B cell (primary cell): ENCODE data around the gene RGS17. TPM values are rescaled to one million over a fixed set of nuclear protein-coding genes. Genes with fewer than 3 reads are reported as not detected.

Experiments
- ATAC-seq: fragments of 200-7000 bp; cut with Tn5 transposase; one replicate; pipeline ENCODE4 v1.10.0; 2021; ENCODE audit warnings: low read depth, mild to moderate bottlenecking, moderate number of reproducible peaks, moderate library complexity
- CTCF ChIA-PET: fragments of 350-600 bp; sonication (Branson Sonifier 250); formaldehyde crosslinking; loops from one replicate; lab custom pipeline; 2021; ENCODE audit warnings: antibody characterized with exemption, inconsistent platforms; lab: Charles Lee
- POLR2A ChIA-PET: fragments of 350-600 bp; sonication (Branson Sonifier 250); formaldehyde crosslinking; loops from one replicate; lab custom pipeline; 2021; ENCODE audit warnings: antibody characterized with exemption; lab: Charles Lee
- DNase-seq: peaks from one replicate; pipeline ENCODE4 v3.0.0; 2013
- H2AFZ ChIP-seq: 2 replicates; pipeline ENCODE4 v1.6.1; 2012; ENCODE audit warnings: mild to moderate bottlenecking, low read depth, low read length; ENCODE audit not compliant: insufficient read depth, poor library complexity, severe bottlenecking
- H3K27ac ChIP-seq, 2 donors: 1 replicate in 1 of 2; 2 replicates in 1 of 2; pipeline ENCODE4 v1.5.1; 2012 to 2013; ENCODE audit warnings: low read length in 2 of 2, mild to moderate bottlenecking in 2 of 2, moderate library complexity in 1 of 2
- H3K27me3 ChIP-seq, 4 experiments: fragments of 200-600 bp in 1 of 4; sonication (generic) in 1 of 4; replicated peaks in 1 of 4; 1 replicate in 2 of 4; 2 replicates in 2 of 4; pipeline versions ENCODE4 v1.6.1 to v1.7.0; 2013 to 2016; ENCODE audit warnings: low read length in 3 of 4, mild to moderate bottlenecking in 2 of 4, mixed read lengths in 1 of 4, moderate library complexity in 1 of 4; ENCODE audit not compliant: insufficient read depth in 4 of 4, control insufficient read depth in 3 of 4; ENCODE audit errors: control extremely low read depth in 1 of 4
- H3K36me3 ChIP-seq, 2 experiments: replicated peaks in 1 of 2; 1 replicate in 1 of 2; 2 replicates in 1 of 2; pipeline versions ENCODE4 v1.6.1 to v1.7.1; 2013; ENCODE audit warnings: low read length in 1 of 2; ENCODE audit not compliant: insufficient read depth in 2 of 2, control insufficient read depth in 1 of 2; ENCODE audit errors: control extremely low read depth in 1 of 2, extremely low read depth in 1 of 2
- H3K4me1 ChIP-seq, 2 donors: fragments of 200-600 bp in 1 of 2; sonication (generic) in 1 of 2; 1 replicate in 1 of 2; 2 replicates in 1 of 2; pipeline versions ENCODE4 v1.5.1 to v1.6.1; 2013 to 2017; ENCODE audit warnings: low read length in 2 of 2; ENCODE audit not compliant: control insufficient read depth in 2 of 2, insufficient read depth in 2 of 2
- H3K4me2 ChIP-seq: replicated peaks from 2 replicates; pipeline ENCODE3; 2012; ENCODE audit warnings: mild to moderate bottlenecking, low read depth, low read length; ENCODE audit not compliant: poor library complexity, severe bottlenecking
- H3K4me3 ChIP-seq, 5 experiments: fragments of 200-600 bp in 1 of 5; sonication (generic) in 1 of 5; 1 replicate in 3 of 5; 2 replicates in 2 of 5; pipeline versions ENCODE4 v1.5.1 to v1.7.0; 2011 to 2016; ENCODE audit warnings: low read length in 4 of 5, mild to moderate bottlenecking in 4 of 5, low read depth in 2 of 5, control low read depth in 1 of 5, moderate library complexity in 1 of 5; ENCODE audit not compliant: insufficient read depth in 1 of 5; ENCODE audit errors: control extremely low read depth in 1 of 5, extremely low read depth in 1 of 5
- H3K79me2 ChIP-seq: fragments of 200-600 bp; sonication (generic); one replicate; pipeline ENCODE4 v1.6.0; 2016; ENCODE audit warnings: low read length; ENCODE audit not compliant: control insufficient read depth, insufficient read depth
- H3K9ac ChIP-seq: fragments of 200-600 bp; sonication (generic); 2 replicates; pipeline ENCODE4 v1.6.1; 2017; ENCODE audit warnings: mild to moderate bottlenecking, low read length, moderate library complexity
- H3K9me3 ChIP-seq, 3 donors: one replicate each; pipeline versions ENCODE4 v1.6.1 to v1.7.1; 2013; ENCODE audit warnings: low read length in 2 of 3; ENCODE audit not compliant: control insufficient read depth in 2 of 3, insufficient read depth in 1 of 3; ENCODE audit errors: control extremely low read depth in 1 of 3
- H4K20me1 ChIP-seq: 2 replicates; pipeline ENCODE4 v1.6.0; 2012; ENCODE audit warnings: mild to moderate bottlenecking, low read length; ENCODE audit not compliant: insufficient read depth, control insufficient read depth, poor library complexity, severe bottlenecking
- H3K27ac Mint-ChIP-seq: one replicate; pipeline ENCODE4 v1.8.0; 2021; ENCODE audit warnings: mixed read lengths
- H3K27me3 Mint-ChIP-seq: one replicate; pipeline ENCODE4 v1.8.0; 2021; ENCODE audit warnings: mixed read lengths
- H3K4me1 Mint-ChIP-seq: one replicate; pipeline ENCODE4 v1.8.0; 2021; ENCODE audit warnings: mixed read lengths
- H3K4me3 Mint-ChIP-seq: one replicate; pipeline ENCODE4 v1.8.0; 2021; ENCODE audit warnings: mixed read lengths
- H3K9me3 Mint-ChIP-seq: one replicate; pipeline ENCODE4 v1.8.0; 2022; ENCODE audit warnings: mixed read lengths; ENCODE audit not compliant: insufficient read depth
- CTCF ChIP-seq: fragments of 200-600 bp; IDR thresholded peaks from one replicate; pipeline ENCODE4 v1.8.0; 2022; ENCODE audit warnings: antibody characterized with exemption, mild to moderate bottlenecking
- EZH2 ChIP-seq: IDR thresholded peaks from 2 replicates; pipeline ENCODE4 v1.6.1; 2012; ENCODE audit warnings: borderline replicate concordance, low read depth, mild to moderate bottlenecking, moderate library complexity, low read length; ENCODE audit not compliant: insufficient read depth, poor library complexity, severe bottlenecking
- intact Hi-C: fragments of 100-400 bp; cut with micrococcal nuclease; formaldehyde crosslinking; loops from one replicate; pipeline ENCODE4 v1.10.0; 2022
- polyA plus RNA-seq: library from polyadenylated mRNA; depleted of rRNA; stranded (reverse); fragments of >200 nt; gene quantifications from 2 replicates; pipeline ENCODE4 v1.2.3, GENCODE V29; 2012
- total RNA-seq, 2 donors: library from RNA; stranded (reverse); fragments of 120-200 nt in 1 of 2; gene quantifications; 1 replicate in 1 of 2; 2 replicates in 1 of 2; pipeline versions ENCODE4 v1.2.3 to v1.2.4, GENCODE V29; 2013 to 2022

The RGS17 gene
- total and polyA plus RNA-seq, 2 donors (not counting 1 experiment from before 2014, with no cell fraction given): not detected

- Histone ChIP-seq H3K36me3 (peaks cover 14 to 63% of the 10 kb centered on the region in 2 experiments), H4K20me1 (peaks cover 7% of the 10 kb centered on the region), H3K4me3 (no peak overlapping the region), H3K27me3 (no peaks in the 10 kb centered on the region), H3K4me1 (no peaks in the 10 kb centered on the region), H3K9me3 (no peaks in the 10 kb centered on the region), H2AFZ (no peak overlapping the region), H3K79me2 (peaks cover 43% of the 10 kb centered on the region), H3K27ac (no peak overlapping the region), H3K9ac (no peak overlapping the region), H3K4me2 (no peak overlapping the region)
- ATAC-seq (no peak), DNase-seq (no peak)
- Mint-ChIP-seq H3K9me3 (no peaks in the 10 kb centered on the region), H3K27ac (no peak overlapping the region), H3K4me3 (no peak overlapping the region), H3K27me3 (no peaks in the 10 kb centered on the region), H3K4me1 (peaks cover 11% of the 10 kb centered on the region)
- TF ChIP-seq EZH2 (no peak), CTCF (no peak)
- POLR2A ChIA-PET: no interaction called here
- intact Hi-C loops: no loop called here
- CTCF ChIA-PET: no interaction called here
These were observed 137.2 kb downstream of the RGS17 start for GRCh38 chr6:152993847-152994246.

- intact Hi-C loops: no loop called here
- peaks cover 14 to 63% of the 10 kb centered on the region in 2 experiments for H3K36me3 ChIP-seq
- H3K27ac Mint-ChIP-seq: no peak overlapping the region
These were observed 137.7 kb downstream of the RGS17 start for GRCh38 chr6:152993431-152993830.

More at GRCh38 chr6:152993431-152993830, 137.7 kb downstream of the RGS17 start:
- H3K4me2 ChIP-seq: no peak overlapping the region
- H4K20me1 ChIP-seq: peaks cover 7% of the 10 kb centered on the region
- no peak overlapping the region for H2AFZ ChIP-seq
- no peaks in the 10 kb centered on the region for H3K9me3 Mint-ChIP-seq
- H3K9me3 ChIP-seq: no peaks in the 10 kb centered on the region
- no peak for ATAC-seq
- ChIA-PET CTCF (no interaction called here), POLR2A (no interaction called here)
- H3K27me3 Mint-ChIP-seq: no peaks in the 10 kb centered on the region
- H3K4me1 ChIP-seq: no peaks in the 10 kb centered on the region
- H3K9ac ChIP-seq: no peak overlapping the region
- no peak for DNase-seq
- no peak overlapping the region for H3K4me3 ChIP-seq
- peak overlapping the region in 1 of 2 donors; percentile 35 for H3K27ac ChIP-seq
- no peak overlapping the region for H3K4me3 Mint-ChIP-seq
- peaks cover 40% of the 10 kb centered on the region for H3K79me2 ChIP-seq
- no peaks in the 10 kb centered on the region for H3K27me3 ChIP-seq
- peaks cover 11% of the 10 kb centered on the region for H3K4me1 Mint-ChIP-seq
- no peak for TF ChIP-seq EZH2
- TF ChIP-seq CTCF: no peak
